IMR-90 (cell line): ENCODE measurements around the gene ULK2. TPM values are rescaled to one million over a fixed set of nuclear protein-coding genes. Genes with fewer than 3 reads are reported as not detected.

Experiments used
- ATAC-seq: fragments of 200-7000 bp; cut with Tn5 transposase; 2 replicates; pipeline ENCODE4 v1.9.1; 2020; ENCODE audit warnings: low read depth, mild to moderate bottlenecking, moderate library complexity
- BruUV-seq: library from RNA; stranded (reverse); fragments of 400-500 nt; replicated peaks from 2 replicates; lab custom pipeline; 2021; lab: Mats Ljungman, UMichigan
- CTCF ChIA-PET: fragments of 300-600 bp; formaldehyde crosslinking; extraction: SDS; loops from one replicate; lab custom pipeline; 2021; ENCODE audit warnings: antibody characterized with exemption; lab: Yijun Ruan, JAX
- POLR2A ChIA-PET: fragments of 300-600 bp; sonication (Branson Sonifier 250); formaldehyde crosslinking; loops from one replicate; lab custom pipeline; 2022; ENCODE audit warnings: antibody characterized with exemption; ENCODE audit not compliant: unreplicated experiment; lab: Charles Lee
- DNase-seq: peaks from one replicate; pipeline ENCODE4 v3.0.0; 2013
- H2AFZ ChIP-seq: replicated peaks from 2 replicates; pipeline ENCODE3; 2013; ENCODE audit warnings: low read length, mild to moderate bottlenecking; ENCODE audit not compliant: poor library complexity
- H2AK5ac ChIP-seq: 2 replicates; pipeline ENCODE4 v1.6.1; 2013; ENCODE audit warnings: low read depth, low read length, inconsistent platforms
- H2AK9ac ChIP-seq: replicated peaks from 2 replicates; pipeline ENCODE3; 2013; ENCODE audit warnings: mild to moderate bottlenecking, low read depth, low read length, moderate library complexity; ENCODE audit not compliant: poor library complexity
- H2BK120ac ChIP-seq: 2 replicates; pipeline ENCODE4 v1.6.1; 2013; ENCODE audit warnings: low read depth, low read length, inconsistent platforms
- H2BK15ac ChIP-seq: 3 replicates; pipeline ENCODE4 v1.6.1; 2013; ENCODE audit warnings: low read depth, low read length, inconsistent platforms
- H2BK20ac ChIP-seq: 2 replicates; pipeline ENCODE4 v1.6.1; 2013; ENCODE audit warnings: low read depth, mild to moderate bottlenecking, inconsistent platforms, low read length, moderate library complexity
- H2BK5ac ChIP-seq: 2 replicates; pipeline ENCODE4 v1.6.1; 2013; ENCODE audit warnings: mild to moderate bottlenecking, low read depth, low read length, inconsistent platforms; ENCODE audit not compliant: poor library complexity, severe bottlenecking
- H3K14ac ChIP-seq: replicated peaks from 2 replicates; pipeline ENCODE4 v1.6.1; 2013; ENCODE audit warnings: low read depth, low read length, inconsistent platforms
- H3K18ac ChIP-seq: 2 replicates; pipeline ENCODE4 v1.6.1; 2013; ENCODE audit warnings: low read depth, low read length, control low read depth
- H3K23ac ChIP-seq: 2 replicates; pipeline ENCODE4 v1.6.1; 2013; ENCODE audit warnings: low read depth, low read length, inconsistent platforms
- H3K27ac ChIP-seq: 2 replicates; pipeline ENCODE4 v1.5.1; 2013; ENCODE audit warnings: mild to moderate bottlenecking, control low read depth, low read length; ENCODE audit not compliant: insufficient read depth
- H3K27me3 ChIP-seq: 2 replicates; pipeline ENCODE4 v1.6.1; 2013; ENCODE audit warnings: low read length; ENCODE audit not compliant: control insufficient read depth, insufficient read depth
- H3K36me3 ChIP-seq: 2 replicates; pipeline ENCODE4 v1.6.1; 2013; ENCODE audit warnings: low read length, mixed read lengths; ENCODE audit not compliant: control insufficient read depth, insufficient read depth
- H3K4ac ChIP-seq: 2 replicates; pipeline ENCODE4 v1.6.1; 2013; ENCODE audit warnings: low read depth, low read length, inconsistent platforms
- H3K4me1 ChIP-seq: 2 replicates; pipeline ENCODE4 v1.6.1; 2013; ENCODE audit warnings: low read length, mixed read lengths; ENCODE audit not compliant: control insufficient read depth, insufficient read depth
- H3K4me2 ChIP-seq: 2 replicates; pipeline ENCODE4 v1.6.1; 2013; ENCODE audit warnings: low read depth, mild to moderate bottlenecking, control low read depth, low read length, moderate library complexity
- H3K4me3 ChIP-seq: 2 replicates; pipeline ENCODE4 v1.5.1; 2013; ENCODE audit warnings: low read depth, mild to moderate bottlenecking, control low read depth, low read length, moderate library complexity; ENCODE audit not compliant: insufficient read depth
- H3K56ac ChIP-seq: 2 replicates; pipeline ENCODE4 v1.6.1; 2013; ENCODE audit warnings: low read length, inconsistent platforms; ENCODE audit not compliant: insufficient read depth; ENCODE audit errors: extremely low read depth
- H3K79me1 ChIP-seq, 2 experiments: 2 replicates each; pipeline ENCODE4 v1.6.1; 2013; ENCODE audit warnings: low read length in 2 of 2, inconsistent platforms in 1 of 2, low read depth in 1 of 2
- H3K9ac ChIP-seq: 2 replicates; pipeline ENCODE4 v1.6.1; 2013; ENCODE audit warnings: low read depth, low read length, control low read depth
- H3K9me1 ChIP-seq: 2 replicates; pipeline ENCODE4 v1.6.1; 2013; ENCODE audit warnings: low read length, inconsistent platforms; ENCODE audit not compliant: insufficient read depth
- H3K9me3 ChIP-seq: 2 replicates; pipeline ENCODE4 v1.6.1; 2013; ENCODE audit warnings: low read length; ENCODE audit not compliant: control insufficient read depth, insufficient read depth
- H4K20me1 ChIP-seq: 2 replicates; pipeline ENCODE4 v1.6.1; 2013; ENCODE audit warnings: low read length, inconsistent platforms; ENCODE audit not compliant: insufficient read depth
- H4K5ac ChIP-seq: 2 replicates; pipeline ENCODE4 v1.6.1; 2013; ENCODE audit warnings: mild to moderate bottlenecking, low read depth, low read length, control low read depth
- H4K8ac ChIP-seq, 2 experiments: 2 replicates each; pipeline ENCODE4 v1.6.1; 2013; ENCODE audit warnings: low read depth in 2 of 2, low read length in 2 of 2, control low read depth in 1 of 2, inconsistent platforms in 1 of 2
- H4K91ac ChIP-seq: 2 replicates; pipeline ENCODE4 v1.6.1; 2013; ENCODE audit warnings: low read depth, low read length, inconsistent platforms; ENCODE audit not compliant: insufficient read depth
- CEBPB ChIP-seq: IDR thresholded peaks from 2 replicates; pipeline ENCODE4 v1.6.1; 2012; ENCODE audit warnings: low read depth, low read length, improper control_type of control experiment
- CHD1 ChIP-seq: IDR thresholded peaks from 2 replicates; pipeline ENCODE4 v1.6.1; 2012; ENCODE audit warnings: low read depth, low read length, improper control_type of control experiment
- MXI1 ChIP-seq: IDR thresholded peaks from 2 replicates; pipeline ENCODE4 v1.6.1; 2012; ENCODE audit warnings: low read depth, mild to moderate bottlenecking, low read length, moderate library complexity, borderline replicate concordance
- POLR2A ChIP-seq: IDR thresholded peaks from 2 replicates; pipeline ENCODE4 v1.6.1; 2012; ENCODE audit warnings: mild to moderate bottlenecking, low read depth, low read length
- SMC3 ChIP-seq: fragments of 150-350 bp; IDR thresholded peaks from 2 replicates; pipeline ENCODE4 v1.6.1; 2016; ENCODE audit warnings: low read depth, mild to moderate bottlenecking, antibody characterized with exemption, low read length, moderate library complexity
- WGBS, 2 experiments: methylation state at CpG; one replicate each; pipeline versions ENCODE4 v1.1.5 to v1.1.7; 2013; ENCODE audit warnings: missing lambda C conversion rate in 2 of 2; ENCODE audit not compliant: insufficient read length in 1 of 2; ENCODE audit errors: extremely low coverage in 2 of 2; 5-methylcytosine and 5-hydroxymethylcytosine counted together
- dilution Hi-C: fragments of 300-500 bp; cut with HindIII; formaldehyde crosslinking; loops from one replicate; pipeline ENCODE4 v1.14.3; 2018; ENCODE audit warnings: low sequenced_read_pairs; ENCODE audit not compliant: unreplicated experiment
- in situ Hi-C: fragments of 300-500 bp; cut with MboI; formaldehyde crosslinking; loops from 3 replicates; pipeline ENCODE4 v1.14.3; 2019; ENCODE audit warnings: low sequenced_read_pairs, inconsistent platforms, mixed read lengths
- intact Hi-C: fragments of 100-400 bp; cut with micrococcal nuclease; formaldehyde crosslinking; loops from 2 replicates; pipeline ENCODE4 v1.10.0; 2022
- polyA plus RNA-seq, 3 experiments: library from polyadenylated mRNA; depleted of rRNA; stranded (reverse); fragments of >200 nt; gene quantifications; 2 replicates each; pipeline ENCODE4 v1.2.3, GENCODE V29; 2012; ENCODE audit warnings: low replicate concordance in 1 of 3
- total RNA-seq: library from RNA; depleted of rRNA; stranded (reverse); fragments of >200 nt; gene quantifications from 2 replicates; pipeline ENCODE4 v1.2.3, GENCODE V29; 2012
- TF ChIP-seq, protein P1 (sequence below): conservative IDR thresholded peaks from 2 replicates; pipeline ENCODE4 v1.5.1; 2012; ENCODE audit warnings: mild to moderate bottlenecking, low read depth, low read length, improper control_type of control experiment

The ULK2 gene
- total and polyA plus RNA-seq, 2 of the 4 experiments (the other 2 are of a cell fraction), result 8.9 to 10.8 TPM

DNA sequence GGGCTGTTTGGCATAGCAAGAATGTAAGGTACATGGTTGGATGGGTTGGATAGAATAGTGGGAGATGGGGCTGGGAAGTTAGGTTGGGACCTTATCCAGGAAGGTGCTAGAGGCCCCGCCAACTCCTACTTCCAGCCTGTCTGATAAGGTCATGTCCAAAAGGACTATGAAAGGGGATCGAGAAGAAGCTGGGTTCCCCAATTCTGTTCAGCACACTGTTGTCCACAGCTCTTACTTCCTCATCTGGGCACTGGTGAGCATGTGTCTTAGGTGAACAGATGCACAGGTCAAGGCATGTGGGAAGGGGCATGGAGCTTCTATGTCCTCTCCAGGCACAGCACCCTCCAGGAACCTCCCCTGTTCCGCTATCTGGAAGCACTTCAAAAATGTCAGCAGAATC lies 5.6 kb upstream of the ULK2 start:
- Histone ChIP-seq H3K27ac (no peak overlapping the region), H3K4me2 (no peak overlapping the region), H4K20me1 (no peaks in the 10 kb centered on the region), H3K9me3 (no peaks in the 10 kb centered on the region), H3K14ac (no peak overlapping the region), H3K27me3 (peaks cover 8% of the 10 kb centered on the region), H2BK5ac (no peak overlapping the region), H2BK15ac (no peak overlapping the region), H2AK5ac (no peak overlapping the region), H3K36me3 (no peaks in the 10 kb centered on the region), H3K79me1 (no peaks in the 10 kb centered on the region), H3K23ac (no peak overlapping the region), H3K9me1 (no peaks in the 10 kb centered on the region; the same call in 1 of the 2 replicates), H3K4ac (no peak overlapping the region), H3K56ac (no peak overlapping the region), H4K91ac (no peak overlapping the region), H3K4me1 (no peaks in the 10 kb centered on the region), H4K8ac (no peak overlapping the region), H3K9ac (no peak overlapping the region), H3K4me3 (no peak overlapping the region), H2BK20ac (no peak overlapping the region), H4K5ac (no peak overlapping the region), H2AK9ac (no peak overlapping the region), H3K18ac (no peak overlapping the region), H2BK120ac (no peak overlapping the region), H2AFZ (no peak overlapping the region)
- ChIA-PET CTCF (no interaction called here), POLR2A (no interaction called here)
- DNase-seq (no peak), ATAC-seq (no peak)
- in situ Hi-C loops, result no loop called here
- dilution Hi-C loops, result no loop called here
- no TSS peak for BruUV-seq
- intact Hi-C loops, result no loop called here
- WGBS, 2 experiments, result no CpG with 5 or more reads among the region's 3 CpGs
- no peak for TF ChIP-seq CHD1
- TF ChIP-seq MXI1, result no peak
- TF ChIP-seq SMC3, result no peak
- TF ChIP-seq, protein P1, sequence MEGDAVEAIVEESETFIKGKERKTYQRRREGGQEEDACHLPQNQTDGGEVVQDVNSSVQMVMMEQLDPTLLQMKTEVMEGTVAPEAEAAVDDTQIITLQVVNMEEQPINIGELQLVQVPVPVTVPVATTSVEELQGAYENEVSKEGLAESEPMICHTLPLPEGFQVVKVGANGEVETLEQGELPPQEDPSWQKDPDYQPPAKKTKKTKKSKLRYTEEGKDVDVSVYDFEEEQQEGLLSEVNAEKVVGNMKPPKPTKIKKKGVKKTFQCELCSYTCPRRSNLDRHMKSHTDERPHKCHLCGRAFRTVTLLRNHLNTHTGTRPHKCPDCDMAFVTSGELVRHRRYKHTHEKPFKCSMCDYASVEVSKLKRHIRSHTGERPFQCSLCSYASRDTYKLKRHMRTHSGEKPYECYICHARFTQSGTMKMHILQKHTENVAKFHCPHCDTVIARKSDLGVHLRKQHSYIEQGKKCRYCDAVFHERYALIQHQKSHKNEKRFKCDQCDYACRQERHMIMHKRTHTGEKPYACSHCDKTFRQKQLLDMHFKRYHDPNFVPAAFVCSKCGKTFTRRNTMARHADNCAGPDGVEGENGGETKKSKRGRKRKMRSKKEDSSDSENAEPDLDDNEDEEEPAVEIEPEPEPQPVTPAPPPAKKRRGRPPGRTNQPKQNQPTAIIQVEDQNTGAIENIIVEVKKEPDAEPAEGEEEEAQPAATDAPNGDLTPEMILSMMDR, result no peak
- no peak for TF ChIP-seq POLR2A
- no peak for TF ChIP-seq CEBPB
